ENCODE results near the gene CD59.

DNA sequence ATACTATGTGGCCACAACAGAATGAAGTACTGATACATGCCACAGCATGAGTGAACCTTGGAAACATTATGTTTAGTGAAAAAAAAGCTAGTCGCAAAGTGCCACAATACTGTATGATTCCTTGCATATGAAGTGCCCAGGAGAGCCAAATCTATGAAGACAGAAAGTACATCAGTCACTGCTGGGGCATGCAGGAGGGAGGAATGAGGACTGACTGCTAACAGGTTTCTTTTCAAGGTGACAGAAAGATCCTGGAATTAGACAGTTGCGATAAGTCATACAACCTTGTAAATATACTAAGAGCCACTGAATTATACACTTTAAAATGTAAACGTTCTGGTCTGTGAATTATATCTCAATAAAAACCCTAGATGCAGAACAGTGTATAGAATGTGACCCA, 23.8 kb downstream of the CD59 start:
- TF ChIP-seq, protein P1, sequence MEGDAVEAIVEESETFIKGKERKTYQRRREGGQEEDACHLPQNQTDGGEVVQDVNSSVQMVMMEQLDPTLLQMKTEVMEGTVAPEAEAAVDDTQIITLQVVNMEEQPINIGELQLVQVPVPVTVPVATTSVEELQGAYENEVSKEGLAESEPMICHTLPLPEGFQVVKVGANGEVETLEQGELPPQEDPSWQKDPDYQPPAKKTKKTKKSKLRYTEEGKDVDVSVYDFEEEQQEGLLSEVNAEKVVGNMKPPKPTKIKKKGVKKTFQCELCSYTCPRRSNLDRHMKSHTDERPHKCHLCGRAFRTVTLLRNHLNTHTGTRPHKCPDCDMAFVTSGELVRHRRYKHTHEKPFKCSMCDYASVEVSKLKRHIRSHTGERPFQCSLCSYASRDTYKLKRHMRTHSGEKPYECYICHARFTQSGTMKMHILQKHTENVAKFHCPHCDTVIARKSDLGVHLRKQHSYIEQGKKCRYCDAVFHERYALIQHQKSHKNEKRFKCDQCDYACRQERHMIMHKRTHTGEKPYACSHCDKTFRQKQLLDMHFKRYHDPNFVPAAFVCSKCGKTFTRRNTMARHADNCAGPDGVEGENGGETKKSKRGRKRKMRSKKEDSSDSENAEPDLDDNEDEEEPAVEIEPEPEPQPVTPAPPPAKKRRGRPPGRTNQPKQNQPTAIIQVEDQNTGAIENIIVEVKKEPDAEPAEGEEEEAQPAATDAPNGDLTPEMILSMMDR (conservative IDR thresholded peaks at IDR 0.05; ENCODE audit: low read length): no peak
- no peak for TF ChIP-seq EZH2phosphoT487 (IDR thresholded peaks at IDR 0.05; ENCODE audit: borderline replicate concordance)

Measured in Loucy (cell line).